NCI-H526 treated with DMSO at 0.1 percent for 48 hours (cell line): Measurements from ENCODE around the gene LDAH.

ENCODE experiments used
- DNase-seq: peaks from one replicate; lab custom pipeline; 2025; lab: John Stamatoyannopoulos, UW

The LDAH gene

DNA sequence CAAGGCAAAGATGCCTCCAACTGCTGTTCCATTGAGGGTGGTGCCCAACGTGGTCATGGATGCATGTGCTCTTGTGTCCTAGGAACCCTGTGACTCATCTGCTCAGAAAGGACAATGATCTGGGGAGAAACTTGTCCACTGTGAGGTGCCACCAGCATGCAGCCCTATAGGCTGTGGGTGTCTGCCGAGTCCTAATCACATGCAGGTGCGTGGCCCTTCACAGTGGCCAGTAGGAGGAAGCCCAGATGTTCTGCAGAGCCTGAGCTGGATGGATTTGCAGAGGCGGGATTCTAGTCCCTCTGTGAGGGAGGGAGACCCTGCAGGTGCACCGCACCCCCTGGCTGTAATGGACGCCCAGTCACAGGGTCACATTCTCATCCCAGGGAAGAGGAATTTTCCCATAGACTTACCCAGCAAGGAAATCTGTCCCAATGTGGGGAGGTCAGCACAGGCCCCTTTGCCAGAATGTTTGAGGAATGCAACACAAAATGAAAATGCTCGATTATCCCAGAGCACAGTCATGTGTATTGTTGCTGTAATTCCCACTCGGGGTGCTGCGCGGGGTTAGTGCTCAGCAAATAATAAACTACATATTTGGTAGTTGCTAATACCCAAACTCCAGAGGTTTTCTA lies 142.0 kb downstream of the LDAH start:
- DNase-seq = no peak

DNA sequence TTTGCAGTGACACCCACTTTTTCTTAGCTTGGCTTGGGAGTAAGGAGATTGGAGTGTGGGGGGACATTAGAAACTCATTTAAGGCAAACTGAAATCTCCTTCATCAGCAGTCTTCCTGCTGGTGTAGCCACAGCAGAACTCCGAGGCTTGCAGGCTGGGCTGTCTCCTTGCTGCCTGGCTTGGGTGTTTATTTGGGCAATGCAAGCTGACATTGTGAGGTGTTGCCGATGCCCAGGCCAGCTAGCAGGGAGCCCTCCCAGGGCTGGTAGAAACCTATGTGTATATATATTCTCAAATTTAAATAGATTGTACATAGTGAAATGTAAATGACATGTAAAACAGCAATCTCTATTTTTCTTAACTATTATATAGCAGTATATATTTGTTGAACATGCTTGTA lies 144.1 kb downstream of the LDAH start:
- peak; percentile 28 for DNase-seq

DNA sequence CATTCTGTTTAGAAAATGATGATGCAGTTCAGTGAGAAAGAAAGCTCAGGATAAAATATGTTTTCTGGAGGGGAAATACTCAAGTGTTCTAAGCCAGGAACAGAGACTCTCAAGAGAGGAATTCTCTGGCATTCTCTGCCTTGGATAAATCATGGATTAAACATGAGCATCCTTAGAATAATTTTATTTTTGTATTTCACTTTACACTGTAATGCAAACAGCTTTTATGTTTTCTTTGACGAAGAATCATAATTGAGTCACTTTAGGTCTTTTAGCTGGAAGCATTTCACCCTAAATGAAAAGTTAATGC lies 144.9 kb downstream of the LDAH start:
- DNase-seq = no peak

GRCh38 chr2:20677301-20678085 lies 145.4 kb downstream of the LDAH start:
- DNase-seq = no peak

DNA sequence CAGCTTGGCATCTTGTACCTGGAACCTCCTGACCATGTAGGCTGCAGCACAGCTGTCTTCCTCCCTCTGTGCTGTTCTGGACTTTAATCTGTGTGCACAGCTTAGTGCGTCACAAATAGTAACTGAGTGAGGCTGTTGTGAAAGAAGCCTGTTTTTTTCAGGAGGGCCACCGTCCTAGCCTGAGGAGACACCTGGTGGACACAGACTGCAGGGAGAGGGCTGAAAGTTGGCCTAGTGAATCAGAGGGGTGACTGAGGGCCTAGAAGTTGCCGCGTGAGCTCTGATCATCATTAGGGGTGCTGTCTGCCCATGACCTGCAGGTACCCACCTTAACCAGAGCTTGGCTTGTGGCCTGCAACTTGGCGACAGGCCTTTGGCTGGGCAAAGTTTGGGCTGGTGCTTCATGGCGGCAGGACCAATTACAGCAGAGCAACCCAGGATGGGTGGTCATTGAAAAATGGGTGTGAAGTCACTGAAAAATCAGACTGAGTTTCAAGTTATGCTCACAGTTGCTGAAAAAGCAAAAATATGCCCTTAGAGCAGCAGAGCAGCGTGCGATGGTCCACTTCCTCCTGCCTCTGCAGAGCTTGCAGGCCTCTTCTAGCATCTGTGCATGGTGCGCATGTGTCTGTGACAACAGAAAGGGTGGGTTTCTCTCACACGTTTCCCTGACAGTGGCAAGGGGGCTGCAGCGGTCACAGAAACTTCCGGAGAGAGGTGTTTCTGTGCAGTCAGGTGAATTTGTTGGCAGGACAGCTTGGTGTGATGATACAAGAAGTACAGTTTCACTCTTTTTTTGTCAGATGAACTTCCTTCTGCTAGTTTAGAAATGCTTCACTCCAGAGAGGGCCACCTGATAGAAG lies 146.3 kb downstream of the LDAH start:
- DNase-seq = no peak

DNA sequence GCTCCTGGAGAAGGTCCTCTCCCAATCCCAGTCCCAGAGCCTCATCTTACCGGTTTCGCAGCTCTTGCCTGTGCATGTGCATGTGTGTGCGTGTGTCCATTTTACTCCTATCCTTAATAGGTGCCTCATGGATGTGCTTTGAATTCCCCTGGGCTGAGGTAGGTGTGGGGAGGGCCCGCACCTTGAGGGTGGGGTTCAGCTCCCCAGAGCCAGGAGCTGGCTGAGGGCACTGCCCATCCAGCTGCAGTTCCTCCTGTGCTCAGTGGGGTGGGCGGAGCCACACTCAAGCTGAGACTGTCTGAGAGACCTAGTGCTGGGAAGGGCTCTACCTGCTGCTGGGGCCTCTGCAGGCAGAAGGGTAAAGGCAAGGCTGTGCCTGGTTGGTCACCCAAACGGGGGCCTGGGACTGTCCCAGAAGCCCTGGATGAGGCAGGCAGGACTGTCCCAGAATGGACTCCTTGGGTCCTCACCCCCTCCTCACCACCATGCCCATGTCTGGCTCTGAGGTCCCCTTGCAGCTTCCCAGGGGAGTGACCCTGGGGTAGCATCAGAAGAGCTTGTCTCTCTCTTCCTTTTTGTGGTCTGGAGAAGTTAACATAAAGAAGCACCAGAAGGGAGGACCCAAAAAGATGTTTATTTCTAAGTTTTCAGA lies 147.1 kb downstream of the LDAH start:
- DNase-seq = peak; percentile 4

DNA sequence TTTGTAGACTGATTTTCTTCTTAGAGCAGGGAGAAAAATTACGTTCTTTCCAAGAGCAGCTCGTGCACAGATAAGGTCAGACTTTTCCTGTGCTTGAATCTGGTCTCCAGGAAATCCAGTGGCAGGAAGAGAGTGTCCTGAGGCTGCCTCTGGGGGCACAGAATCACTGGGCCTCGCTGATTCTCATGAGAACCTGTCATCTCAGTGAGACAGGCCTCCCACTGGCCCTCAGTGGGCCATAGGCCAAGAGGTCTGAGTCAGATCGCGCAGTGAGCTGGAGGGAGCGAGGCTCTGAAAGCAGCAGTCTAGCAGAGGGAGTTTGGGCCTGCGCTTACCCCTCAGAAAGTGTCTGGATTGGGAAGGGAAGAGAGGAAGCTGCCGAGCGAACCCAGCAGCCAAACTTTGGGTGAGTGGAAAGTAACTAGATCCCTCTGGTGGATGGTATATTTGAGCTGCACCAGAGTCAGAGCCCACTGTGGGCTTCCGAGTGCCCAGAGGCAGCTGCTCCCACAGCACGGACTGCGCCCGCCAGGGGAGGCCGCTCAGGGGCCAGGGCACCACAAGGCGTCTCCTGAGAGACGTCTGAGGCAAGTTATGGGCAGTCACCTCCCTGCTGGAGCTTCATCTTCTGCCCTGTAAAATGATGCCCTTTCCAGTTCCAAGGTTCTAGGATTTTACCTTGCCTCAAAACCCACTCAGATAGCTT lies 147.8 kb downstream of the LDAH start:
- no peak for DNase-seq

GRCh38 chr2:20674309-20674965 lies 148.5 kb downstream of the LDAH start:
- no peak for DNase-seq

GRCh38 chr2:20673686-20674308 lies 149.1 kb downstream of the LDAH start:
- no peak for DNase-seq

- no peak for DNase-seq
Measured at GRCh38 chr2:20672201-20672951, 150.5 kb downstream of the LDAH start.

GRCh38 chr2:20671736-20672080 lies 151.2 kb downstream of the LDAH start:
- no peak for DNase-seq

DNA sequence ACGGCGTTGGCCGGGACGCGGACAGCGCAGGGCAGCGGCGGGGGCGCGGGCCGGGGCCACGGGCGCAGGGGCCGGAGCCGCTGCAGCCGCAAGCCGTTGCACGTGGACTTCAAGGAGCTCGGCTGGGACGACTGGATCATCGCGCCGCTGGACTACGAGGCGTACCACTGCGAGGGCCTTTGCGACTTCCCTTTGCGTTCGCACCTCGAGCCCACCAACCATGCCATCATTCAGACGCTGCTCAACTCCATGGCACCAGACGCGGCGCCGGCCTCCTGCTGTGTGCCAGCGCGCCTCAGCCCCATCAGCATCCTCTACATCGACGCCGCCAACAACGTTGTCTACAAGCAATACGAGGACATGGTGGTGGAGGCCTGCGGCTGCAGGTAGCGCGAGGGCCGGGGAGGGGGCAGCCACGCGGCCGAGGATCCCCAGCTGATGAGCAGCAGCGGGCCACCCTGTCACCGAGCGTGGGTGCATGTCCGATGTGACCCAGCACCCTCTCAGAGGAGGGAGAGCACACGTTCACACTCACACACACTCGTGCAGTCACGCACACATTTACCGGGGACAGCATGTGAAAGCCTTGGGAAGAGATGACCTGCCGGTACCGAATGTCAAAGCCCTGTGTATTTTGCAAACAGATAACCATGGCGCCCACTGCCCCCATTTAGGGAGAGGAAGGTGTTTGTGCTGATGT lies 151.7 kb downstream of the LDAH start:
- no peak for DNase-seq

DNA sequence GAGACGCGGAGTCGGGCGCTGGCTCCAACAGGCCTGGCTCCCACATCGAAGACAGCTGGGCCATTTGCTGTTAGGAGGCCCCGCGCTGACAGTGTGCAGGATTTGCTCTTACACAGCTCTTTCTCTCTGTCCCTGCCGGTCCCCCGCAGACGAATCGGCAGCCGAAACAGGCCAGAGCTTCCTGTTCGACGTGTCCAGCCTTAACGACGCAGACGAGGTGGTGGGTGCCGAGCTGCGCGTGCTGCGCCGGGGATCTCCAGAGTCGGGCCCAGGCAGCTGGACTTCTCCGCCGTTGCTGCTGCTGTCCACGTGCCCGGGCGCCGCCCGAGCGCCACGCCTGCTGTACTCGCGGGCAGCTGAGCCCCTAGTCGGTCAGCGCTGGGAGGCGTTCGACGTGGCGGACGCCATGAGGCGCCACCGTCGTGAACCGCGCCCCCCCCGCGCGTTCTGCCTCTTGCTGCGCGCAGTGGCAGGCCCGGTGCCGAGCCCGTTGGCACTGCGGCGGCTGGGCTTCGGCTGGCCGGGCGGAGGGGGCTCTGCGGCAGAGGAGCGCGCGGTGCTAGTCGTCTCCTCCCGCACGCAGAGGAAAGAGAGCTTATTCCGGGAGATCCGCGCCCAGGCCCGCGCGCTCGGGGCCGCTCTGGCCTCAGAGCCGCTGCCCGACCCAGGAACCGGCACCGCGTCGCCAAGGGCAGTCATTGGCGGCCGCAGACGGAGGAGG lies 152.4 kb downstream of the LDAH start:
- no peak for DNase-seq

GRCh38 chr2:20669562-20670314 lies 153.2 kb downstream of the LDAH start:
- no peak for DNase-seq

DNA sequence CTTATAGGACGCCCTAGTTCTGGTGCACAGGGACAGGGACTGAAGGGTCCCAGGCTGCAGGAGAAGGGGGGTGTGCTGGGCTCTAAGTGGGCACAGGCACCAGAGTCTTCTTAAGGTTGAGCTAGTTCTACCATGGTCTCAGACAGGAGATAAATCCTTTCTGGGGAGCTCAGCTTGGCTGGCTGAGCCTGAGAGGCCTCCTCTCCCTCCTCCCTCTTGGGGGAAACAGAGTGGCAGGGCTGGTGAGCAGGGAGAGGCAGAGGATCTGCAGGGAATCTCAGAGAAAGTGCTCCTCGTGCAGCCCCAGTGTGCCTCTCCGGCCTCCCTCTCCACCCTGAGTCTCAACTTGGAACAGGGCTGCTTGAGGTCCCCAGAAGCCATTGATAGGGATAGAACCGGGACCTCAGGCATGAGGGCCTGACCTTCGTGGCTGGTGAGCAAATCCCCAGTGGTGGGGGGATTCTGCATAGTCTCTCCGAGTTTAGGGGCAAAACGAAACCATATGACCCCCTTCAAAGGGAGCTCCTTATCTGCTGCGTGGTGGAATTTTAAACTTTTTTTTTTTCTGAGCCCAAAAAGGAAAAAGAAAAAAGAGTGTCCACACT lies 153.9 kb downstream of the LDAH start:
- no peak for DNase-seq

DNA sequence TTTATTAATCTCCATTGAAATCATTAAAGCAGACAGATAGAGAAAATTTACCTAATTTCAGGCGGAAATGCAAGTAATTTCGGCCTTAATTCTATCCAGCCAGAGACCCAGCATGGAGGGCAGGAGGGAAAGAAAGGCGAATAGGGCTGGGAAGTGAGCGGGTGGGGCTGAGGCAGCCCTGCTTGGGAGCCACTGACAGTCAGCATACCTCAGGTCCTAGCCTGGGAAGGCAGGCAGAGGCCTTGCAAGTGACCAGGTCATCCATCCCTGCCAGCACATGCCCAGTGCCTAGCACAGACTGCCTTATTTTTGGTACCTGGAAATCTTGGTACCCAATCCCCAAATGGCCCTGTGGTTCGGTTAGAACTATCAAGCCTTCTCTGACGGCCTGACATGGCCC lies 154.4 kb downstream of the LDAH start:
- no peak for DNase-seq

DNA sequence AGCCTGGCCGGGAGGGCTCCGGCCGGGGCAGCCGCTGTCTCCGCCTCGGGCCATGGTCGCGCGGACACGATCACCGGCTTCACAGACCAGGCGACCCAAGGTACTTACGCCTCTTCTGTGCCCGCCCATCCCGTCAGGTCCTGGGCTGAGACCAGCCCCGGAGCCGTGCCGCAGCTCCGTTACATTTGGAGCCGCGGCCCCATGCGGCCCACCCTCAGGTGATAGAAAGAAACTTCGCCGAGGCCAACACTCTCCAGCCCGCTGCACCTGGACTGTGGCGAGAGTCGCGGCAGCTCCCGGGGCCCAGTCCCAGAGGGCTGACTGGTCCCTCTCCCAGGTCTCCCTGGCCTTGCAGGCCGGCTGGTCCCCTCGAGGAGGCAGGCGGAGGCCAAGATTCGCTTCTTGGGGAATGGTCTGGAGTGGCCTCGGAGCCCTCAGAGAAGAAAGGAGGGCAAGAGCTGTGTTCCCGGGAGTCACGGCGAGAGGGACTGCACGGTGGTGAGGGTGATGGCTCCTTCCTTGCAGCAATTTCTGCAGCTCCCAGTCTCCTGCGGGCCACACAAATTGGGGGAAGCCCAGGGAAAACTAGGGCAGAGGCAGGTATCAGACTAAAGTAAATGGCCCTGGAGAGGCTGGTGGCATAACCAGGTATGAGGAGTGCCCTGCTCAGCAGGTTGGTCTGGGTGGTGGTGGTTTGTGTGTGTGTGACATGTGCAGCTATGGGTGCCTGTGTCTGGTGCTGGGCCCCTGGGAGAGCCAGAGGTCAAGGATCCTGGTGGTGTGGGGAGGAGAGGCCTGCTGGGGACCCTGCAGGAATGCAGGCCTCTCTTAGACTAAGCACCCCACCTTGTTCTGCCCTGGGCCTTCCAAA lies 155.1 kb downstream of the LDAH start:
- DNase-seq = no peak
